ENCODE measurements around the gene MSGN1.
A peak's percentile ranks its signal among the peaks of the same experiment; 100 is the strongest.

The MSGN1 gene

GRCh38 chr2:17827316-17827715 is 11.1 kb downstream of the MSGN1 start:
- no peak for DNase-seq (ENCODE audit: low read depth)
- TF ChIP-seq CTCF (IDR thresholded peaks at IDR 0.05; ENCODE audit: control insufficient read depth, insufficient read depth, low read depth, low read length, missing control alignments) = no peak
- no peak overlapping the region for H3K4me3 ChIP-seq (ENCODE audit: control insufficient read depth, low read depth, low read length)

DNA sequence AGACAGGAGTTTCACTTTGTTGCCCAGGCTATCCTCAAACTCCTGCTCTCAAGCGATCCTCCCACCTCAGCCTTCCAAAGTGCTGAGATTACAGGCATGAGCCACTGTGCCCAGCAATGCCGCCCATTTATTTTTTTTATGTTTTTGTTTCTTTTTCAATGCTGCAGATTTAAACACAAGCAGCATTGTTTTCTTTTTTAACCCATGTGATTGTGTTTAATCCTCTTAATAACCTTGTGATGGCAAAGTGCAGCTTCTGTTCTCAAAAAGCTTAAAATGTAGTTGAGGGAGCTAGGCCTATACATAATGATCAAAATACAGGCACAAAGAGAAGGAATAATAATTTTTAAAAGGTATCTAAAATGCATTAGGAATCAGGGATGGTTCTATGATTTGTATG is 11.5 kb downstream of the MSGN1 start:
- TF ChIP-seq CTCF (IDR thresholded peaks at IDR 0.05; ENCODE audit: control insufficient read depth, insufficient read depth, low read depth, low read length, missing control alignments) = no peak
- no peak overlapping the region for H3K4me3 ChIP-seq (ENCODE audit: control insufficient read depth, low read depth, low read length)
- DNase-seq (ENCODE audit: low read depth) = no peak

GRCh38 chr2:17830053-17831034 is 14.1 kb downstream of the MSGN1 start:
- peak; percentile 17 for DNase-seq (ENCODE audit: low read depth)
- no peak overlapping the region for H3K4me3 ChIP-seq (ENCODE audit: control insufficient read depth, low read depth, low read length)

GRCh38 chr2:17835516-17835915 is 19.3 kb downstream of the MSGN1 start:
- no peak for DNase-seq (ENCODE audit: low read depth)
- no peak overlapping the region for H3K4me3 ChIP-seq (ENCODE audit: control insufficient read depth, low read depth, low read length)
- TF ChIP-seq CTCF (IDR thresholded peaks at IDR 0.05; ENCODE audit: control insufficient read depth, insufficient read depth, low read depth, low read length, missing control alignments) = no peak

More at GRCh38 chr2:17830053-17831034, 14.1 kb downstream of the MSGN1 start:
- peak; percentile 88 for TF ChIP-seq CTCF (IDR thresholded peaks at IDR 0.05; ENCODE audit: control insufficient read depth, insufficient read depth, low read depth, low read length, missing control alignments)

- H3K4me3 ChIP-seq (ENCODE audit: control insufficient read depth, low read depth, low read length) = no peak overlapping the region
- no peak for TF ChIP-seq CTCF (IDR thresholded peaks at IDR 0.05; ENCODE audit: control insufficient read depth, insufficient read depth, low read depth, low read length, missing control alignments)
- DNase-seq (ENCODE audit: low read depth) = no peak
These were observed 23.7 kb downstream of the MSGN1 start for GRCh38 chr2:17839959-17840358.

- no peak for DNase-seq (ENCODE audit: low read depth)
- no peak overlapping the region for H3K4me3 ChIP-seq (ENCODE audit: control insufficient read depth, low read depth, low read length)
- TF ChIP-seq CTCF (IDR thresholded peaks at IDR 0.05; ENCODE audit: control insufficient read depth, insufficient read depth, low read depth, low read length, missing control alignments) = no peak
These were observed 27.2 kb downstream of the MSGN1 start for GRCh38 chr2:17843457-17843856.
